Stimulated activated CD4-positive, alpha-beta T cell treated with anti-CD3 and anti-CD28 coated beads, Interleukin-2, amount 100 ng/mL, for 4 hours (primary cell): Measurements from ENCODE around the gene TM9SF4.

Experiments
- DNase-seq: peaks from one replicate; pipeline ENCODE4 v3.0.0-alpha.2; 2020; ENCODE audit warnings: low read depth

TM9SF4 gene

DNA sequence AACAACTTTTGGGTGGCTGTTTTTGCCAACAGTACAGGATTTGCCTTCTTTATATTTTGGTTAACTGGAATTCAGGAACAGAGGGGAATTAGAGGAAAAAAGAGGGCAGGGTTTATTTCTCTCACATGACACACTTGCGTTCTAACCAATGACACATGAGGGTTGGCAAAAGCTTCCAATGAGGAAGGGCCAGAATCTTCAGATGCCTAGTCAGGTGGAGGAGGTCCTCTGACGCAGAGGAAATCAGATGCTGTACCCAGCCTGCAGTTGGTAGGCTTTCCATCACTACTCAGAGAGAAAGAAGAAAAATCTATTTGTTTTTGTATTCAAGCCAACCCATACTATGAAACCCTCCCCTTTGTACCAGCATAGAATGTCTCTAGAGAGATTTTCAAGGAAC, 20.8 kb downstream of the TM9SF4 start:
- DNase-seq = no peak

DNA sequence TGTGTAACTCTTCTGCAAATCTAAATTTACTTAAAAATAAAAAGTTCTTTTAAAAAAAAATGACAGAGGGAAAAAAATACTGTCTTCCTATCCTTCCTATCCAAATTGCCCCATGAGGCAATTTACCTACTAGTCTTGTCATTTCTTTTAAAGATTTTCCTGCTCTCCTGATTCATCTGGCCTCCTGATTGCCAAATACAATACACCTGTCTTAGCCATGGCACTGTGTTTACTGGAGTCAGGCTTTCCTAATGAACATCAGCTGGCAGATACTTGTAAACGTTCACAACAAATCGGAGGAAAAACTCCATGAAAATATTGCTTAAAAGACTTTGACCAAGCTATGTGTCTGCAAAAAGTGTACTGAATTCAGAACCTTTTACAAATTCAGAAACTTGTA, 21.5 kb downstream of the TM9SF4 start:
- no peak for DNase-seq

DNA sequence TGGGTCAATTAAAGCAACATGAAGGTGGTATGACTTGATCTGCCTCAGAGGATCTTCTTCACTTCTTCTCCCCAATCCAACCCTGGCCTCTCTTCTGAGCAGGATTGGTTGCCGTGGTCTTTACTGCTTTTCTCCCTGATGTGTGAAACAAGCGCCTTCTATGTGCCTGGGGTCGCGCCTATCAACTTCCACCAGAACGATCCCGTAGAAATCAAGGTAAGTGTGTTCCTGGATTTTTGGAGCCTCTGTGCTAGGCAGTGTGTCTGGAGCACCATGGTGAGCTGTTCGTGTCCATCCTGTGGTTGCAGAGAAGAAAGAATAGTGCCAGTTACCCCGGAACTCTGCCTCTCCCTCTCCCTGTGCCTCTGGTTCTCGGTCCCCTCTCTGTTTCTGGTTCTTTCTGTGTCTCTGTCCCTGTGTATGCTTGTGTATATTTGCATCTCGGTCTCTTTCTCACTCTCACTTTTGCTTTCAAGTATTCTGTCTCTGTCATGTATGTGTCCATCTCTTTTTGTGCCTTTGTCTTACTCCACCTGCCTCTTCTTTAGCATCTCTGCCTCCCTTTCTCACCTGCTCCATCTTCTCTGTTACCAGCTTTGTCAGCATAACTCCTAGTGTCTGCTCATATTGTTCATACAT, 23.5 kb downstream of the TM9SF4 start:
- DNase-seq = no peak

DNA sequence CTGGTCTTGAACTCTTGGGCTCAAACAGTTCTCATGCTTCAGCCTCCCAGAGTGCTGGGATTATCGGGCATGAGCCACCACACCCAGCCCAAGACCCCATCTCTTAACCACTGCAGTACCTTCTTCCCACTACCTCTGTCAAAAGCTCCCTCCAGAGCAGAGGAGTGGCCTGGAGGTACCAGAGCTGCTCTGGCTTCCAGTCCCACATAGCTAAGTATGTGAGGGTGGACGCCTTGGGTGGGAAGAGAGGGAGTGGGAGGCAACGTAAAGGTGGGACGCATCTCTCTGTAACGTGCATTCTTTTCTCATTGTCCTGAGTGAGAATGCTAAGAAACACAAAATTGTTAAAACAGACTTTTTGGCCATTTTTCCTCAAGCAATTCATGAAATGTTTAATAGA, 24.5 kb downstream of the TM9SF4 start:
- DNase-seq = no peak

DNA sequence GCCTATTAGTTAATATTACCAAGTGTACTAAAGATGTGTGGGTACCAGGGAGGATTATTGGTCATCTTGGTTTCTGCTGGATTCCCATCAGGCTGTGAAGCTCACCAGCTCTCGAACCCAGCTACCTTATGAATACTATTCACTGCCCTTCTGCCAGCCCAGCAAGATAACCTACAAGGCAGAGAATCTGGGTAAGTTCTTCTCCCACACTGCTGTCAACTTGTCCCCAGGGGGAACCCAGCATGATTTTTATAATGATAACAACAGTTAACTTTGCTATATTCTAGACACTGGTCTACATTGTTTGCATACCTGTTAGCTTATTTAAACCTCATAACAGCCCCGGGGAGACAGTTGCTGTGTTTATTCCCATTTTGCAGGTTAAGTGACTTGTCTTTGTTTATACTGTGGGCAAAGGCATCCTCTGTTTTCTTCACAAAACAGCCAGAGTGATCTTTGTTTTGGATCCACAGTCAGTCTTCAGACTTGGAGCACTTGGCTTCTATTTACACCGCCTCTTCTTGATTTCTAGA, 26.5 kb downstream of the TM9SF4 start:
- DNase-seq = no peak

DNA sequence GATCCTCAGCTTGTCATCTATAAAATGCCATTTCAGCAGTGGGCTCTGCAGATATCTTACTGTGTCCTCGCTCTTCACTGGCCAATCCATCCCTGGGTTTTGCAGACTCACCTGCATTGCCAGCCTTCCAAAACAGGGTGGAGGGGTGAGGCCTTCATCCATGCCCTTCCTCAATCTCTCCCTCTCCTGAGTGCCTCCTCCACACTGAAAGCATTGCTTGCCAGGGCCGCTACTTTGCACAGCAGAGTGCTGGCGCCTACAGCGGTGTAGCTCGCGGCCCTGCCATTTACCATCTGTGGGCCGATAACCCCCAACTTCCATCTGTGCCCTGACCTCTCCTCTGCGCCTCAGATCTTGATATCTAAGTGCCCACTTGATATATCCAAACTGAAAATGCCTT, 29.4 kb downstream of the TM9SF4 start:
- DNase-seq = no peak

DNA sequence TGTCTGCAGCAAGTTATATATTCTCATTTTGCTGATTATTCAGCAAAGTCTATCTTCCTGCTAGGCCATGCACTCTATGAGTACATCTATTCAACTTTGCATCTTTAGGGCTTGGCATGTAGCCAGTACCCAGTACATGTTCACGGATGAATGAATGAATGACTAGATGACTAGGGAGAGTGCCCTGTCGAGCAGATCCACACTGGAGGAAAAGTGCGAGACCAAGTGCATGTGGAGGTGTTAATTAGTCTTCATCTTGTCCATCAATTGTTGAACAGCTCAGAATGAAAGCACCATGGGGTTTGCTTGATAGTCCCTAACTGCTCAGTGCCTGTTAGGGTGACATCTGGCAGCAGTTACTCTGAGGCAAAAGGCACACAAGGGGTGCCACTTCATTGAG, 30.4 kb downstream of the TM9SF4 start:
- DNase-seq = no peak

DNA sequence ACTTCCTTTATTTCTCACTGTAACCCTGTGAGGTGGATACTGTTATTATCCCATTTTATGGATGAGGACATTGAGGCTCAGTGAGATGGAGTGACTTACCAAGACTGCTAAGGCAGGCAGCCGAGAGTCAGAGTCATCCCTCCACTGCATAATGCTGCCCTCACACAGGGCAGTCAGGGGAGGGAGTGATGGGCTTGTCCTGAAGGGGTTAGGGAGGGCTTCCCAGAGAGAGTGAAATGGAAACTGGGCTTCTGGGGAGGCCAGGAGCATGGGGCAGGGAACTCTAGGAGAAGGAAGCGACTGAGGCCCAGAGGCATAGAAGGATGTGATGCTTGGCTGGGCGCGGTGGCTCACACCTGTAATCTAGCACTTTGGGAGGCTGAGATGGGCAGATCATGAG, 31.1 kb downstream of the TM9SF4 start:
- DNase-seq = no peak

DNA sequence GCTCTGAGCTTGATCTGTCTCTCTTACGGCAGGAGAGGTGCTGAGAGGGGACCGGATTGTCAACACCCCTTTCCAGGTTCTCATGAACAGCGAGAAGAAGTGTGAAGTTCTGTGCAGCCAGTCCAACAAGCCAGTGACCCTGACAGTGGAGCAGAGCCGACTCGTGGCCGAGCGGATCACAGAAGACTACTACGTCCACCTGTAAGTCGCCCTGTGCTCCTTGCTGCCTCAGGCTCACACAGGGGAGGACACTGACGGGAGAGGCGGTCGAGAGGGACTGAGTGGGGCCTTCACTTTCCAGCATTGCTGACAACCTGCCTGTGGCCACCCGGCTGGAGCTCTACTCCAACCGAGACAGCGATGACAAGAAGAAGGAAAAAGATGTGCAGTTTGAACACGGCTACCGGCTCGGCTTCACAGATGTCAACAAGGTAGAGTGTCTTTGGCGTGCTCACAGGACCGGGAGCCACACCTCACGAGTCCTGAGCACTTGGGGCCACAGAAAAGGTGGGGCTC, 32.0 kb downstream of the TM9SF4 start:
- no peak for DNase-seq

DNA sequence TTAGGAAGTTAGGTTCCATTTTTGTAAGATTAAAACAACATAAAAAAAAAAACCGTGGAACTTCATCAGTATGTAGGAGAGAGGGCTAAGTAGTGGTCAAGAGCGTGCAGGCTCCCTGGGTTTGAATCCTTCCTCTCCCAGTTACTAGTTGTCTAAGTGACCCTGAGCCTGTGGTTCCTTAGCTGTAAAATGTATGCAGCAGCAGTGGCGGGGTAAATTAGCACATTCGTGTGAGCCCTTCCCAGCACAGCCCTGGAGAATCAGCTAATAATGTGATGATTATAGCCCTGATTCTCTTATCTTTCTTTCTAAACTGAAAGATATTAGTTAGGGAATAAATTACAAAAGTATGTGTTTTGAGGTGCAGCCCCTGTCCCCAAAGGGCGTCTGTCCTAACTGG, 32.6 kb downstream of the TM9SF4 start:
- no peak for DNase-seq

DNA sequence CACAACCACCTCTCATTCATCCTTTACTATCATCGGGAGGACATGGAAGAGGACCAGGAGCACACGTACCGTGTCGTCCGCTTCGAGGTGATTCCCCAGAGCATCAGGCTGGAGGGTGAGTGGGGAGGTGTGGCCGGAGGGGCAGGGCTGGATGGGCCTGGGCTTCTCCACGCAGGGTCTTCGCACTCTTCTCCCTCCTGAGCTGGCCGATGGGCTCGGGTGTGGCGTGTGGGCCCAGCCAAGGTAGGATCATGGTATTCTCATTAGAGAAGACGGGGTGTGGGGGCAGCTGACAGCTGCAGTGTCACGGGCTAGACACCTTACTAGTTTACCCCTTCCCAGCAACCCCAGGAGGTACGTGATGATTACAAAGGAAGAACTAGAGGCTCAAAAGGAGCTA, 33.5 kb downstream of the TM9SF4 start:
- DNase-seq = no peak

DNA sequence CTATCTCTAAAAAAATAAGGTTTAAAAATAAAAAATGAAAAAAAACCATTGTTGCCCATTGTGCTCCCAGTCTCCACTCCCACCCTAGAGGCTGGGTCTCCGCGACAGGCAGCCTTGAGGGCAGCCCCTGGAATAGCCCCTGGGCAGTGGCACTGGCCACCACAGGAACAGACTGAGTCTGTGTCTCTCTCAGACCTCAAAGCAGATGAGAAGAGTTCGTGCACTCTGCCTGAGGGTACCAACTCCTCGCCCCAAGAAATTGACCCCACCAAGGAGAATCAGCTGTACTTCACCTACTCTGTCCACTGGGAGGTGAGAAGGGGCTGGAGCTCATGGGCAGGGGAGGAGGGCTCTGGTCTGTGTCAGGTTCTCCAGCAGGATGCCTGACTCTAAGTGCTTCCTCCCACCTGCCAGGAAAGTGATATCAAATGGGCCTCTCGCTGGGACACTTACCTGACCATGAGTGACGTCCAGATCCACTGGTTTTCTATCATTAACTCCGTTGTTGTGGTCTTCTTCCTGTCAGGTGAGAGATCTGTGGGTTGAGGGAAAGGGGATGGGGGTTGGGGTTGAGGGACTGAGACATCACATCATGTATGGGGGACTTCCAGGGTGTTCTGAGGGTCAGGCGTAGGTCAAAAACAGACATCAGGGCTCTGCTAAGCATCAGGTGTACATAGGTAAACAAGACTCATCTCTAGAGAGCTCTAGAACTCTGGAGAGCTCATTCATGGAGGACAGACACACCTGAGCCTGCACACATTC, 35.6 kb downstream of the TM9SF4 start:
- DNase-seq = no peak

DNA sequence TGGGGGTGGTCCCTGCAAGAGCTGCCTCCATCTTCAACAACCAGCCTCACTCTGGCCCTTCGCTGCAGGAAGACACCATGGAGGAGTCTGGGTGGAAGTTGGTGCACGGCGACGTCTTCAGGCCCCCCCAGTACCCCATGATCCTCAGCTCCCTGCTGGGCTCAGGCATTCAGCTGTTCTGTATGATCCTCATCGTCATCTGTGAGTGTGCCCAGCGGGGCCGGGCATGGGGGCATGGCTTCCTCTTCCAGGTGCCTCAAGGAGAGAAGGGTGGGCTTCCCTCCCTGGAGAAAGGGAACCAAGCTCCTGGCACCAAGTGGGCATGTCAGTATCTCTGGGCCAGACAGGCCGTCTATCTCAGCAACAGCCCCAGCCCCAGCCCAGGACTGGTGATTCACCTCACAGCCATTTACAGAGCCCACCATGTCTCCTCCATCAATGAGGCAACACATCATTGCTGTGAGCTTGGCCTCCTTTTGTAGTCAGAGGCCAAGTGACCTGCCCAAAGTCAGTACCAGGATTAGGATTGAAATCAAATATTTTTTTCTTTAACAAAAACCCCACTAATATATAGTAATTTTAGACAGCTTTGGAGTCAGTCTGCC, 40.2 kb downstream of the TM9SF4 start:
- no peak for DNase-seq

DNA sequence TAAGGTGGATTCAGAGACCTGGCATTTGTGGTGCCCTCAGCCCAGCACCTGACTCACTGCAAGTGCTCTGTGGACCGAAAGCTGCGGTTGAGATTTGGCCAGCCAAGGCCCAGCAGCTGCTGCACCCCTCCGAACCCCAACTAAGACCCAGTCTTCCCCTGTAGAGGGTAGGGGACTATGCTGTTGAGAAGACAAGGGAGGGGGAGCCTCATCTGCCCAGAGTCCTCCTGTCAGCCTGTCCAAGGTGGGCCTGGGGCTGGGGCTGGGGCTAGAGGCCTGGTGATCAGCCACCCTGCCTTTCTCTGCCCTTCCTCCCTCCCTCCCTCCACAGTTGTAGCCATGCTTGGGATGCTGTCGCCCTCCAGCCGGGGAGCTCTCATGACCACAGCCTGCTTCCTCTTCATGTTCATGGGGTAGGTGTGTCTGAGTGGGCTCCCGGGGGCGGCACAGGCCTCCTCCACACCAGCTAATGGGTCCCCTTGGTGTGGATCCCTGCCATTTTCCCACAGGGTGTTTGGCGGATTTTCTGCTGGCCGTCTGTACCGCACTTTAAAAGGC, 40.9 kb downstream of the TM9SF4 start:
- no peak for DNase-seq

DNA sequence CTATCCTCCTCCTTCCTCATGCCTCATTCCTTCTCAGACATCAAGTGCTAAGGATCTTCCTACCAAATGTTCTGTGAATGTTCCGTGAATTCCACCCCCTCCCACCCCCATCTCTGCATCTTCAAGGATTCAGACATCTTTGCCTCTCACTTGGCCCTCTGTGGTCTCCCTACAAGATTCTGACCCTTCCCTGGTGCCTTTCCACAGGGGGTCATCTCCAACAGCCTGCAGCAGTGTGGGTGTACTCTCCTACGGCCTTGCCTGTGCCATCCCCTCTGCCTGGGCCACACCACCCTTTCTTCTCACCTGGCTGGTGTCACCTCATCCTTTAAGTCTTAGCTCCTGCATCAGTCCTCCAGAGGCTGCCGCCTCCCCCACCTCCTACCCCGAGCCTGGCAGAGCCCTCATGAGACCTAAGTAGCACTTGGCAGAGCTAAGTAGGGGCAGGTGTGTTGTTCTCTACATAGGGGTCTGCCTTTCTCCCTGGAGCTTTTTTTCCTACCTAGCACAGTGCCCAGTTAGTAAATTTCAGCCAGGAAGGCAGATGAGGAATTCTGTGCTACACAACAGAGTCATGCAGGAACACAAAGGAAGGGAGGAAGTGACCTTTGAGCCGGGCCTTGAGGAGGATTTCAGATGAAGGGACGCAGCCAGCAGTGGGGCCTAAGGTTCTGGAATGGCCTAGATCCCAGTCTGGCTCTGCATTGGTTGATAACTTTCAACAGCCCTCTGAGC, 43.1 kb downstream of the TM9SF4 start:
- no peak for DNase-seq

DNA sequence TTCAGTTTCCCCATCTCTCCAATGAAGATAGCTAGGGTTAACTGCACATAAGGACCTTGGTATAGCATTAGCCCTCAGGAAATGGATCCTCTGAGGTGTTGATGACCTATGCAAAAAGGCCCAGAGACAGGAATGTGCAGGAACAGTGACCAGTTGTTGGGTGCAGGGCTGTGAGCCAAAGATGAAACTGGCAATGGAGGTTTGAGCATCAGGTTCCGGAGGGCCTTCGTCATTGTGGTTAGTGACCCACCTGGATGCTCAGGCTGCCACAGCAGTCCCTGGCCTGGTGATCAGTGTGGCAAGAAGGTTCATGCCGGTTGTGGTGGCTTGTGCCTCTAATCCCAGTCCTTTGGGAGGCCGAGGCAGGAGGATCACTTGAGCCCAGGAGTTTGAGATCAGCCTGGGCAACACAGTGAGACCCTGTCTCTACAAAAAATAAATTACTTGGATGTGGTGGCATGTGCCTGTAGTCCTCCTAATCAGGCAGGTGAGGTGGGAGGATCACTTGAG, 43.7 kb downstream of the TM9SF4 start:
- no peak for DNase-seq

DNA sequence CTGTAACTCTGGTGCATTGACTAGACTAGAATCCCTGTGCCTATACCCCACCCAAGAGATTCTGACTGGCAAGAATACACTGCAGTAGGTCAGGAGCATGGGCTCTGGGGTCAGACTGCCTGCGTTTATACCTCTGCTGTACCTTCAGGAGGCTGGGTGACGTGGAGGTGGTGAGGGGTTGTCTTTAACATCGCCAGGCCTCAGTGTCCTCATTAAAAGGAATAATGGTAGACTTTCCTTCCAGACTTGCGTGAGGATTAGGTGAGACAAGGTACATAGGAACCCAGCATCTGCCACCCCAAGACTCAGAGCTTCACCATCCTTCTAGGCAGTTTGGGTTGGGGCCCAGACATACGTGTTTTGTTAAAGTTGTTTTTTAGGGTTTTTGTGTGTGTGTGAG, 44.3 kb downstream of the TM9SF4 start:
- no peak for DNase-seq

DNA sequence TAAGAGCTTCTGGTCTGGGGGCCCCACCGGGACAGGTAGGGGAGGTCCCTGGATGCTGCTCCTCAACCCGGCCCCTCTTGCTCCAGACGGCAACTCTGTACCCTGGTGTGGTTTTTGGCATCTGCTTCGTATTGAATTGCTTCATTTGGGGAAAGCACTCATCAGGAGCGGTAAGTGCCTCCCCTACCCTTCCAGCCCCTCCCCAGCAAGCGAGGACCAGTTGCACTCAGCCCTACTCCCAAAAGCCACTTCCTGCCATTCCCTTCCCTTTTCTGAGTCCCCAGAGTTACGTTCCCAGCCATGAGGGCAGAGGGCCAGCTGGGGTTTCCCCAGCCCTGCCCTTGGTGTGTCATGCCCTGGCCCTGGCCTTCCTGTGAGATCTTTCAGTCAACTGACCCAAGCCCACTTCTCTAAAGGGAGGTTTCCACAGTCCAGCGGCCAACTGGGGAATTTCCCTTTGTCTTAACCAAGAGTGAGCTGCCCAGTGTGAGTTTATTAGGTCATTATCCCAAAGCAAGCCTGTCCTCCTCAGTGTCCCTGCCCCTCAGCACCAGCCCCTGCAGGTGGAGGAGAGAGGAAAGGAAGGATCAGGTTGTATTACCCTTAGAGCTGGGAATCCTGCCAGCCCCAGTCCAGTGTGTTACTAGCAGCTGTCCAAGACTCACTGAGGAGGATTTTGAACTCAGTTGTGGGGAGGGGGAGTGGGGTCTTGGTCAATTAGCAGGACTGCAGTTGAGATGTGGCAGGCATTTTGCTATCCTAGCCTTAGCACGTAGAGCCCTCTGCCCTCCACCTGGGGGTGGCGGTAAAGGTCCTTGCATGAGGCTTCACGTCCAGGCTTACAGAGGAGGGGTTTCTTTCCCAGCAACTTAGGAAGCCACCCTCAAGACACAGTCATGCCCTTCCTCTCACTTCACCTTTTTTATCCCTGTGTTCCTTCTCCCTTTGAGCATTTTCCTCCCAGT, 45.8 kb downstream of the TM9SF4 start:
- DNase-seq = peak; percentile 11

DNA sequence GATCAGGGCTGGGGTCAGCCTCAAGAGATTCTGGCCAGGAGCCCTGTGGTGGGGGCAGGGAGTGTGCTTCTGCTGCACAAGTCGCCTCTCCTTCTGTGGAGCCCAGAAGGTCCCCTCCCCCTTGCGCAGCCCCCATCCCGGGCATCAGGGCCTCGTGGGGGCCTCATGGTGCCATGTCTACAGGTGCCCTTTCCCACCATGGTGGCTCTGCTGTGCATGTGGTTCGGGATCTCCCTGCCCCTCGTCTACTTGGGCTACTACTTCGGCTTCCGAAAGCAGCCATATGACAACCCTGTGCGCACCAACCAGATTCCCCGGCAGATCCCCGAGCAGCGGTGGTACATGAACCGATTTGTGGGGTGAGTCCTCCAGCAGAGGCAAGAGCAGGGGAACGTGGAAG, 48.1 kb downstream of the TM9SF4 start:
- no peak for DNase-seq

DNA sequence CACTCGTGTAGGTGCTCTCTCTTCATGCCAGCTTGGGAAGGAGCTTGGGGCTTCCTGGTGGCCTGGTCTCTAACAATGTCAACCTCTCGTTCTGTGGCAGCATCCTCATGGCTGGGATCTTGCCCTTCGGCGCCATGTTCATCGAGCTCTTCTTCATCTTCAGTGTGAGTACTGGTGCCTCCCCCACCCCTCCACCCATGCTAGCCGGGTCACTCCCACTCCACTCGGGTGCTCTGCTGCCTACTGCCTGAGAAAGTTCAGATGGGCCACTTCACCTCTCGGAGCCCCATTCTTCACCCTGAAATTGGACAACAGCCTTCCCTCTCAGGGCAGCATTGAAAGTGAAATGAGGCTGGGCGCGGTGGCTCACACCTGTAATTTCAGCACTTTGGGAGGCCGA, 48.8 kb downstream of the TM9SF4 start:
- no peak for DNase-seq
